ENCODE results near the gene TROAP.

- TF ChIP-seq CTCF (IDR thresholded peaks at IDR 0.05), result no peak
- no peak for TF ChIP-seq EP300 (IDR thresholded peaks at IDR 0.05)
- no peak for TF ChIP-seq POLR2A (IDR thresholded peaks at IDR 0.05)
These were observed 18.9 kb upstream of the TROAP start for GRCh38 chr12:49304161-49304560.

Measured in tibial nerve (tissue), 4 donors.